Measurements from ENCODE around the gene UPK1B.

DNA sequence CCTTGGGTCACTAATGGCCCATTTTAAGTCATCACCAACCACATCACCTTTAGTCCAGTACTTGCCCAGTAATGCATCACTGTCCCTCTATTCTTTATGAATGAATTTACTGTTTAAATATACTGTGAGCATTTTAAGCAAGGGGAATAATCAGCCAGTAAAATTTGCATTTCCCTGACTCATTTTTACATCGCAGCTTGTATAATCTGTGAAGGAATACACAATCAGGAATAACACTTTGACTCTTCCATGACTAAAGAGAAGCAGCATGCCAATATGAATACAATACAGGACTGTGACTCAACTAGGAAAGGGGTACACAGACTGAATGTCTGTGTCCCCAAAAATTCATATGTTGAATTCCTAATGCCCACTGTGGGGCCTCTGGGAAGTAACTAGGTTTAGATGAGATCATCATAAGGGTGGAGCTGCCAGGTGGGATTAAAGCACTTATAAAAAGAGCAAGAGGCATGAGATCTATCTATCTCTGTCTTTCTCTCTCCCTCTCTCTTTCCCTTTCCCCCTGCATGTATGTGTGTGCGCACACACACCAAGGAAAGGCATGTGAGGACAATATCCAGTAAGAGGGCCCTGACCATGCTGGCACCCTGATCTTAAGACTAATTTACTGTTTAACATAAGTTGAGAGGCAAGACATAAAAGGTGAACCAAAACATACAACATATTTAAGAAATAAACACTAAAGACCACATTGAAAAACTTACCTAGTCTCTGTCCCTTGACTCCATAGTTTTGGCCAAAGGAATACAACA is 55.2 kb downstream of the UPK1B start:
- TF ChIP-seq, protein P1, sequence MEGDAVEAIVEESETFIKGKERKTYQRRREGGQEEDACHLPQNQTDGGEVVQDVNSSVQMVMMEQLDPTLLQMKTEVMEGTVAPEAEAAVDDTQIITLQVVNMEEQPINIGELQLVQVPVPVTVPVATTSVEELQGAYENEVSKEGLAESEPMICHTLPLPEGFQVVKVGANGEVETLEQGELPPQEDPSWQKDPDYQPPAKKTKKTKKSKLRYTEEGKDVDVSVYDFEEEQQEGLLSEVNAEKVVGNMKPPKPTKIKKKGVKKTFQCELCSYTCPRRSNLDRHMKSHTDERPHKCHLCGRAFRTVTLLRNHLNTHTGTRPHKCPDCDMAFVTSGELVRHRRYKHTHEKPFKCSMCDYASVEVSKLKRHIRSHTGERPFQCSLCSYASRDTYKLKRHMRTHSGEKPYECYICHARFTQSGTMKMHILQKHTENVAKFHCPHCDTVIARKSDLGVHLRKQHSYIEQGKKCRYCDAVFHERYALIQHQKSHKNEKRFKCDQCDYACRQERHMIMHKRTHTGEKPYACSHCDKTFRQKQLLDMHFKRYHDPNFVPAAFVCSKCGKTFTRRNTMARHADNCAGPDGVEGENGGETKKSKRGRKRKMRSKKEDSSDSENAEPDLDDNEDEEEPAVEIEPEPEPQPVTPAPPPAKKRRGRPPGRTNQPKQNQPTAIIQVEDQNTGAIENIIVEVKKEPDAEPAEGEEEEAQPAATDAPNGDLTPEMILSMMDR (IDR thresholded peaks at IDR 0.05 in 4 of 5, conservative IDR thresholded peaks at IDR 0.05 in 1 of 5) = no peak
- TF ChIP-seq POLR2A (IDR thresholded peaks at IDR 0.05) = no peak
